Omental fat pad (tissue), 4 donors: ENCODE results near the gene TDRD7. TPM values are rescaled to one million over a fixed set of nuclear protein-coding genes. Genes with fewer than 3 reads are reported as not detected.

Experiments
- ATAC-seq: fragments of 150-250 bp; one replicate; pipeline ENCODE4 v1.9.1; 2016; ENCODE audit warnings: mild to moderate bottlenecking, moderate library complexity; ENCODE audit not compliant: low FRiP score
- DNase-seq: peaks from one replicate; pipeline ENCODE4 v3.0.0-alpha.2; 2019; ENCODE audit warnings: low spot score
- CTCF ChIP-seq, 3 donors: fragments of 450-650 bp; IDR thresholded peaks; one replicate each; pipeline ENCODE4 v1.5.1; 2016 to 2017; ENCODE audit warnings: antibody characterized with exemption in 3 of 3, mild to moderate bottlenecking in 3 of 3, moderate library complexity in 2 of 3
- total RNA-seq, 4 donors: library from RNA; depleted of rRNA; stranded (reverse); fragments of >200 nt; gene quantifications; one replicate each; pipeline ENCODE4 v1.1.0, GENCODE V29; 2016

TDRD7 gene
- total RNA-seq, 4 donors from 2014 or later: 8.0 to 18.1 (median 11.1) TPM

- no peak for TF ChIP-seq CTCF (IDR thresholded peaks at IDR 0.05)
- DNase-seq: no peak
- no peak for ATAC-seq
Measured at GRCh38 chr9:97382099-97382718, 29.7 kb upstream of the TDRD7 start.

- no peak for ATAC-seq
- no peak for TF ChIP-seq CTCF (IDR thresholded peaks at IDR 0.05)
- DNase-seq: no peak
Measured at GRCh38 chr9:97384406-97385262, 27.3 kb upstream of the TDRD7 start.

- DNase-seq (no peak), ATAC-seq (no peak)
- no peak for TF ChIP-seq CTCF (IDR thresholded peaks at IDR 0.05)
Measured at GRCh38 chr9:97385626-97386264, 26.2 kb upstream of the TDRD7 start.

GRCh38 chr9:97386265-97386633, 25.6 kb upstream of the TDRD7 start:
- TF ChIP-seq CTCF (IDR thresholded peaks at IDR 0.05): no peak
- ATAC-seq (no peak), DNase-seq (no peak)

GRCh38 chr9:97386733-97387503, 25.0 kb upstream of the TDRD7 start:
- no peak for ATAC-seq
- peak in 2 of 3 donors; percentile 37 to 42 for TF ChIP-seq CTCF (IDR thresholded peaks at IDR 0.05)
- peak; percentile 85 for DNase-seq

GRCh38 chr9:97387504-97387886, 24.4 kb upstream of the TDRD7 start:
- ATAC-seq (no peak), DNase-seq (no peak)
- no peak for TF ChIP-seq CTCF (IDR thresholded peaks at IDR 0.05)
